Endothelial cell (in vitro differentiated cells): ENCODE data around the gene DENND6A. TPM values are rescaled to one million over a fixed set of nuclear protein-coding genes. Genes with fewer than 3 reads are reported as not detected.

ENCODE experiments used
- DNase-seq: peaks from one replicate; pipeline ENCODE4 v3.0.0; 2021; ENCODE audit warnings: low spot score
- H3K27ac Mint-ChIP-seq: one replicate; pipeline ENCODE4 v1.8.0; 2021; ENCODE audit warnings: mixed read lengths, inconsistent platforms; ENCODE audit not compliant: unreplicated experiment
- H3K27me3 Mint-ChIP-seq: one replicate; pipeline ENCODE4 v1.8.0; 2021; ENCODE audit warnings: mild to moderate bottlenecking, moderate library complexity, mixed read lengths, inconsistent platforms; ENCODE audit not compliant: unreplicated experiment
- H3K36me3 Mint-ChIP-seq: one replicate; pipeline ENCODE4 v1.8.0; 2021; ENCODE audit warnings: mild to moderate bottlenecking, low read depth, mixed read lengths, inconsistent platforms; ENCODE audit not compliant: unreplicated experiment
- H3K4me1 Mint-ChIP-seq: one replicate; pipeline ENCODE4 v1.8.0; 2021; ENCODE audit warnings: mild to moderate bottlenecking, mixed read lengths, inconsistent platforms; ENCODE audit not compliant: unreplicated experiment
- H3K4me3 Mint-ChIP-seq: one replicate; pipeline ENCODE4 v1.8.0; 2021; ENCODE audit warnings: mild to moderate bottlenecking, mixed read lengths, inconsistent platforms; ENCODE audit not compliant: unreplicated experiment
- H3K9me3 Mint-ChIP-seq: one replicate; pipeline ENCODE4 v1.8.0; 2021; ENCODE audit warnings: mixed read lengths, inconsistent platforms; ENCODE audit not compliant: unreplicated experiment
- CTCF ChIP-seq: fragments of 200-600 bp; sonication (generic); IDR thresholded peaks from one replicate; pipeline ENCODE4 v1.5.0; 2021; ENCODE audit warnings: antibody characterized with exemption; ENCODE audit not compliant: unreplicated experiment
- total RNA-seq: library from RNA; stranded (reverse); fragmentation: NEBNext Ultra II Directional; extraction: Animal tissue kit (Norgen Biotek cat#: 25700); gene quantifications from one replicate; pipeline ENCODE4 v1.2.1, GENCODE V29; 2021; ENCODE audit not compliant: unreplicated experiment

Gene DENND6A
- total RNA-seq, 1 donor from 2014 or later = 25.3 TPM

GRCh38 chr3:57659806-57660439 is 33.0 kb downstream of the DENND6A start:
- H3K27ac Mint-ChIP-seq = no peak overlapping the region
- H3K4me1 Mint-ChIP-seq = peaks cover 7% of the 10 kb centered on the region
- no peak for TF ChIP-seq CTCF
- no peaks in the 10 kb centered on the region for H3K9me3 Mint-ChIP-seq
- H3K27me3 Mint-ChIP-seq = no peaks in the 10 kb centered on the region
- no peak overlapping the region for H3K4me3 Mint-ChIP-seq
- H3K36me3 Mint-ChIP-seq = no peaks in the 10 kb centered on the region
- no peak for DNase-seq

- no peak overlapping the region for H3K4me3 Mint-ChIP-seq
- TF ChIP-seq CTCF = no peak
- H3K4me1 Mint-ChIP-seq = peaks cover 7% of the 10 kb centered on the region
- peaks cover 7% of the 10 kb centered on the region for H3K36me3 Mint-ChIP-seq
- H3K9me3 Mint-ChIP-seq = no peaks in the 10 kb centered on the region
- H3K27me3 Mint-ChIP-seq = no peaks in the 10 kb centered on the region
- no peak for DNase-seq
- H3K27ac Mint-ChIP-seq = peak overlapping the region; percentile 62
Observed at GRCh38 chr3:57659004-57659673, 33.7 kb downstream of the DENND6A start.

- Mint-ChIP-seq H3K27ac (no peak overlapping the region), H3K4me3 (no peak overlapping the region), H3K9me3 (no peaks in the 10 kb centered on the region), H3K27me3 (no peaks in the 10 kb centered on the region), H3K36me3 (peaks cover 7% of the 10 kb centered on the region), H3K4me1 (peaks cover 7% of the 10 kb centered on the region)
- DNase-seq = no peak
- TF ChIP-seq CTCF = no peak
Observed at GRCh38 chr3:57658536-57658935, 34.3 kb downstream of the DENND6A start.

- H3K9me3 Mint-ChIP-seq = no peaks in the 10 kb centered on the region
- no peak for DNase-seq
- no peak overlapping the region for H3K27ac Mint-ChIP-seq
- H3K36me3 Mint-ChIP-seq = peaks cover 19% of the 10 kb centered on the region
- no peaks in the 10 kb centered on the region for H3K27me3 Mint-ChIP-seq
- TF ChIP-seq CTCF = no peak
- peaks cover 7% of the 10 kb centered on the region for H3K4me1 Mint-ChIP-seq
- H3K4me3 Mint-ChIP-seq = no peak overlapping the region
Observed at GRCh38 chr3:57655727-57656126, 37.1 kb downstream of the DENND6A start.

- no peaks in the 10 kb centered on the region for H3K9me3 Mint-ChIP-seq
- H3K36me3 Mint-ChIP-seq = peaks cover 25% of the 10 kb centered on the region
- no peak for DNase-seq
Observed at GRCh38 chr3:57654267-57654666, 38.6 kb downstream of the DENND6A start.

More at GRCh38 chr3:57654267-57654666, 38.6 kb downstream of the DENND6A start:
- H3K27ac Mint-ChIP-seq = no peak overlapping the region
- TF ChIP-seq CTCF = no peak
- no peak overlapping the region for H3K4me3 Mint-ChIP-seq
- peaks cover 5% of the 10 kb centered on the region for H3K4me1 Mint-ChIP-seq
- H3K27me3 Mint-ChIP-seq = no peaks in the 10 kb centered on the region
